ENCODE results near the gene DLG2. TPM values are rescaled to one million over a fixed set of nuclear protein-coding genes. Genes with fewer than 3 reads are reported as not detected.
A peak's percentile ranks its signal among the peaks of the same experiment; 100 is the strongest.

The DLG2 gene
- total and polyA plus RNA-seq, 2 of the 4 experiments (the other 2 are of a cell fraction) = 0.31 to 0.36 TPM

GRCh38 chr11:84564180-84564866 is 1062.8 kb downstream of the DLG2 start:
- POLR2A ChIA-PET (ENCODE audit: unreplicated experiment) = no interaction called here
- TF ChIP-seq RCOR1 (IDR thresholded peaks at IDR 0.05; ENCODE audit: insufficient replicate concordance, low read length) (no peak), RAD21 (IDR thresholded peaks at IDR 0.05; ENCODE audit: low read length) (peak; percentile 53), FOS (IDR thresholded peaks at IDR 0.05; ENCODE audit: low read depth, low read length) (no peak), CHD1 (IDR thresholded peaks at IDR 0.05; ENCODE audit: low read depth, low read length) (no peak), USF2 (IDR thresholded peaks at IDR 0.05; ENCODE audit: low read depth, low read length) (no peak), ELK1 (IDR thresholded peaks at IDR 0.05; ENCODE audit: borderline replicate concordance, low read depth, low read length) (no peak), RFX5 (IDR thresholded peaks at IDR 0.05; ENCODE audit: low read depth, low read length) (no peak), CEBPB (IDR thresholded peaks at IDR 0.05; ENCODE audit: low read depth, low read length) (no peak), MXI1 (IDR thresholded peaks at IDR 0.05; ENCODE audit: borderline replicate concordance, low read depth, low read length) (no peak), POLR2A (IDR thresholded peaks at IDR 0.05; ENCODE audit: low read depth, low read length) (no peak), BHLHE40 (IDR thresholded peaks at IDR 0.05; ENCODE audit: low read depth, low read length) (no peak), NFE2L2 (IDR thresholded peaks at IDR 0.05; ENCODE audit: low read depth, low read length) (no peak), MAZ (IDR thresholded peaks at IDR 0.05; ENCODE audit: borderline replicate concordance, low read depth, low read length) (no peak), SMC3 (IDR thresholded peaks at IDR 0.05; ENCODE audit: low read depth, low read length) (peak; percentile 58), CTCF (conservative IDR thresholded peaks at IDR 0.05; ENCODE audit: low read depth, low read length) (peak; percentile 74)

More at GRCh38 chr11:84564180-84564866, 1062.8 kb downstream of the DLG2 start:
- Histone ChIP-seq H3K9ac (ENCODE audit: low read depth, low read length) (no peak overlapping the region), H3K18ac (ENCODE audit: low read depth, low read length) (no peak overlapping the region), H3K14ac (replicated peaks; ENCODE audit: low read depth, low read length) (no peak overlapping the region), H3K23ac (ENCODE audit: low read depth, low read length) (no peak overlapping the region), H3K56ac (ENCODE audit: extremely low read depth, insufficient read depth, low read length) (no peak overlapping the region), H3K79me1 (ENCODE audit: low read depth in 1 of 2, low read length in 2 of 2) (no peaks in the 10 kb centered on the region), H2AFZ (replicated peaks; ENCODE audit: low read length, poor library complexity) (no peak overlapping the region), H3K27me3 (ENCODE audit: control insufficient read depth, insufficient read depth, low read length) (no peaks in the 10 kb centered on the region), H3K4me1 (ENCODE audit: control insufficient read depth, insufficient read depth, low read length) (no peaks in the 10 kb centered on the region), H3K27ac (ENCODE audit: insufficient read depth, low read length) (no peak overlapping the region), H2BK120ac (ENCODE audit: low read depth, low read length) (no peak overlapping the region), H2AK9ac (replicated peaks; ENCODE audit: low read depth, low read length, poor library complexity) (no peak overlapping the region), H2BK20ac (ENCODE audit: low read depth, low read length) (no peak overlapping the region), H2BK15ac (ENCODE audit: low read depth, low read length) (no peak overlapping the region), H3K36me3 (ENCODE audit: control insufficient read depth, insufficient read depth, low read length) (no peaks in the 10 kb centered on the region), H4K20me1 (ENCODE audit: insufficient read depth, low read length) (no peaks in the 10 kb centered on the region), H3K9me1 (ENCODE audit: insufficient read depth, low read length) (no peaks in the 10 kb centered on the region), H2BK5ac (ENCODE audit: low read depth, low read length, poor library complexity, severe bottlenecking) (no peak overlapping the region), H4K5ac (ENCODE audit: low read depth, low read length) (no peak overlapping the region), H4K8ac (ENCODE audit: low read depth in 2 of 2, low read length in 2 of 2) (no peak overlapping the region), H2AK5ac (ENCODE audit: low read depth, low read length) (no peak overlapping the region), H3K9me3 (ENCODE audit: control insufficient read depth, insufficient read depth, low read length) (no peaks in the 10 kb centered on the region), H3K4me3 (ENCODE audit: insufficient read depth, low read depth, low read length) (no peak overlapping the region), H4K91ac (ENCODE audit: insufficient read depth, low read depth, low read length) (no peak overlapping the region), H3K4me2 (ENCODE audit: low read depth, low read length) (no peak overlapping the region), H3K4ac (ENCODE audit: low read depth, low read length) (no peak overlapping the region)
- in situ Hi-C loops (cut with MboI; ENCODE audit: low sequenced_read_pairs) (loop anchor here (10.0 kb wide), 1 partner anchor 730 kb away; no protein-coding TSS in a partner anchor), dilution Hi-C loops (cut with HindIII; ENCODE audit: low sequenced_read_pairs, unreplicated experiment) (no loop called here), intact Hi-C loops (cut with micrococcal nuclease) (loop anchor here (1.0 to 5.0 kb wide), 3 partner anchors 727 to 1882 kb away; no protein-coding TSS in a partner anchor)
- no CpG with 5 or more reads among the region's 4 CpGs for WGBS, 2 experiments (ENCODE audit: extremely low coverage in 2 of 2, insufficient read length in 1 of 2)
- peak; percentile 44 for DNase-seq
- CTCF ChIA-PET = interaction anchor here (0.6 to 2.0 kb wide), 6 partner anchors 8 to 737 kb away, joined by 3 to 6 read pairs (median 4); no protein-coding TSS in a partner anchor
- no TSS peak for BruUV-seq (replicated peaks)
- ATAC-seq (ENCODE audit: low read depth) = peak; percentile 83; the same call in 1 of the 2 replicates

Measured in IMR-90 (cell line).